Hypothalamus (tissue), 51 donors: ENCODE results near the gene ANKRD49.

Experiments used
- DNase-seq, 51 donors: peaks; one replicate each; lab custom pipeline; 2025; lab: John Stamatoyannopoulos, UW

ANKRD49 gene

DNA sequence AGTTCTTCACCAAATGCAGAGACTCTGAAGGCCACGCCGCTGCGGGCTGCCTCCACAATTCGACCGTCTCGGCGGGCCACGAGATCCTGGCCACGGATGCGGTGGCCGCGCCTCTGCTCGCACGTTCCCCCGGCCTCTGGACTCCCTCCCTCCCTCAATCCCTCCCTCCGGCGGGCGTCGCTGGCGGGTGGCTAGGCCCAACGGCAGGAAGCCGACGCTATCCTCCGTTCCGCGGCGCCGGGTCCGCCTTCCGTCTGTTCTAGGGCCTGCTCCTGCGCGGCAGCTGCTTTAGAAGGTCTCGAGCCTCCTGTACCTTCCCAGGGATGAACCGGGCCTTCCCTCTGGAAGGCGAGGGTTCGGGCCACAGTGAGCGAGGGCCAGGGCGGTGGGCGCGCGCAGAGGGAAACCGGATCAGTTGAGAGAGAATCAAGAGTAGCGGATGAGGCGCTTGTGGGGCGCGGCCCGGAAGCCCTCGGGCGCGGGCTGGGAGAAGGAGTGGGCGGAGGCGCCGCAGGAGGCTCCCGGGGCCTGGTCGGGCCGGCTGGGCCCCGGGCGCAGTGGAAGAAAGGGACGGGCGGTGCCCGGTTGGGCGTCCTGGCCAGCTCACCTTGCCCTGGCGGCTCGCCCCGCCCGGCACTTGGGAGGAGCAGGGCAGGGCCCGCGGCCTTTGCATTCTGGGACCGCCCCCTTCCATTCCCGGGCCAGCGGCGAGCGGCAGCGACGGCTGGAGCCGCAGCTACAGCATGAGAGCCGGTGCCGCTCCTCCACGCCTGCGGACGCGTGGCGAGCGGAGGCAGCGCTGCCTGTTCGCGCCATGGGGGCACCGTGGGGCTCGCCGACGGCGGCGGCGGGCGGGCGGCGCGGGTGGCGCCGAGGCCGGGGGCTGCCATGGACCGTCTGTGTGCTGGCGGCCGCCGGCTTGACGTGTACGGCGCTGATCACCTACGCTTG lies 50.2 kb downstream of the ANKRD49 start, which contains the start of gene FUT4:
Gene FUT4, plus strand, starts transcription at position 227 of the 951 bp plus-strand sequence. Its CDS starts 213 bp downstream, at position 440.
- DNase-seq = peak in 48 of 51 donors; percentile 27 to 90 (median 66)

DNA sequence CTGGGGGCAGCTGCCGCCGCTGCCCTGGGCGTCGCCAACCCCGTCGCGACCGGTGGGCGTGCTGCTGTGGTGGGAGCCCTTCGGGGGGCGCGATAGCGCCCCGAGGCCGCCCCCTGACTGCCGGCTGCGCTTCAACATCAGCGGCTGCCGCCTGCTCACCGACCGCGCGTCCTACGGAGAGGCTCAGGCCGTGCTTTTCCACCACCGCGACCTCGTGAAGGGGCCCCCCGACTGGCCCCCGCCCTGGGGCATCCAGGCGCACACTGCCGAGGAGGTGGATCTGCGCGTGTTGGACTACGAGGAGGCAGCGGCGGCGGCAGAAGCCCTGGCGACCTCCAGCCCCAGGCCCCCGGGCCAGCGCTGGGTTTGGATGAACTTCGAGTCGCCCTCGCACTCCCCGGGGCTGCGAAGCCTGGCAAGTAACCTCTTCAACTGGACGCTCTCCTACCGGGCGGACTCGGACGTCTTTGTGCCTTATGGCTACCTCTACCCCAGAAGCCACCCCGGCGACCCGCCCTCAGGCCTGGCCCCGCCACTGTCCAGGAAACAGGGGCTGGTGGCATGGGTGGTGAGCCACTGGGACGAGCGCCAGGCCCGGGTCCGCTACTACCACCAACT lies 51.0 kb downstream of the ANKRD49 start:
- peak in 8 of 51 donors; percentile 3 to 30 (median 17) for DNase-seq

- peak in 3 of 51 donors; percentile 4 to 12 (median 10) for DNase-seq
These were observed 51.7 kb downstream of the ANKRD49 start for GRCh38 chr11:94545264-94546161.

GRCh38 chr11:94546162-94546470 lies 52.3 kb downstream of the ANKRD49 start:
- DNase-seq = peak in 1 of 51 donors; percentile 24

DNA sequence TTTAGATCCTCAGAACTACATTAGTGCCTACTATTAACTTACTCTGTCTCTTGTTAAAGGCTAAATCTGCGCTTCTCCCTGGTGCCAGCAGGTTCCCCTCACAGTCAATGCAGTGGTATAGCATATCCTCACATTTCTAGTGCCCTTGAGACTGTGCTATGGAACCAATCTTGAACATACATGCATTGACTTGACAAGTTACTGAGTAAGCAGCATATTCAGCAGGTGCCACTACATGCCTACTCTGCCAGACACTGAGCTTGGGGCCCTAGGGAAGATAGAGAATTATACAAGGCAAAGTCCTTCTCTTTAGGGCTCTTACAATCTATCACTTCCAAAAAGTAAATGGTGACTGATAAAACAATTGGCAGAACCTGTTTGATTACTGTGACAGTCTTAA lies 53.1 kb downstream of the ANKRD49 start:
- peak in 1 of 51 donors; percentile 13 for DNase-seq

- DNase-seq = no peak
These were observed 55.4 kb downstream of the ANKRD49 start for GRCh38 chr11:94549146-94549545.
